DOHH2 (cell line): Measurements from ENCODE around the gene TIMM44.

Experiments used
- EZH2phosphoT487 ChIP-seq: fragments of 200-600 bp; sonication (generic); IDR thresholded peaks from 2 replicates; pipeline ENCODE4 v1.6.1; 2017; ENCODE audit warnings: borderline replicate concordance, mild to moderate bottlenecking, antibody characterized with exemption, low read length, moderate library complexity, mixed read lengths
- TF ChIP-seq, protein P1 (sequence below): fragments of 200-600 bp; sonication (generic); IDR thresholded peaks from one replicate; pipeline ENCODE4 v1.5.1; 2014; ENCODE audit warnings: antibody characterized with exemption, mild to moderate bottlenecking, low read depth, low read length; ENCODE audit not compliant: poor library complexity, severe bottlenecking

DNA sequence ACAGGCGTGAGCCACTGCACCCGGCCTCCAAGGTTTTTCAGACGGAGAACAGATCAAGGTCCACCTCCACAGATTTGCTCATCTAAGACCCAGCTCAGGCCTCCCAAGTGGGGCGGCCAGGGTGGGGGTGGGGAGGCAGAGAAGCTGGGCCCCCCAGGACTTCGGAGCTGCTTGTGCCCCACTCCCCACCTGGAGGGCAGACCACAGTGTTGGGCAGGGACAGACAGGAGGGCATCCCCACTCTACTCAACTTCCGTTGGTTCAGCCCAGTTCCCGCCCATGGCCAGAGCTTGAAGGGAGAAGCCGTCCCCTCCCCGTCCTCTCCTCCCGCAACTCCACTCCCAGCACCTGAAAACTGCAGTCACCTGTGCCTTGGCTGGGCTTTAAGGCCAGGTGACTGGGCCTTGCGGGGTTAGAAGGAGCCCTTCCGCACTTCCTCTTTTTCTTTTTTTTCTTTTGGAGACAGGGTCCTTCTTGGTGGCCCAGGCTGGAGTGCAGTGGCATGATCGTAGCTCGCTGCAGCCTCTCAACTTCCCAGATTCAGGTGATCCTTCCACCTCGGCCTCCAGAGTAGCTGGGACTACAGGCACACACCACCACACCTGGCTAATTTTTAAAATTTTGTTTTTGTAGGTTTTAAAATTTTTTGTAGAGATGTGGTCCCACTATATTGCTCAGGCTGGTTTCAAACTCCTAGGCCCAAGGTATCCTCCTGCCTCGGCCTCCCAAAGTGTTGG lies 55.9 kb downstream of the TIMM44 start:
- TF ChIP-seq, protein P1, sequence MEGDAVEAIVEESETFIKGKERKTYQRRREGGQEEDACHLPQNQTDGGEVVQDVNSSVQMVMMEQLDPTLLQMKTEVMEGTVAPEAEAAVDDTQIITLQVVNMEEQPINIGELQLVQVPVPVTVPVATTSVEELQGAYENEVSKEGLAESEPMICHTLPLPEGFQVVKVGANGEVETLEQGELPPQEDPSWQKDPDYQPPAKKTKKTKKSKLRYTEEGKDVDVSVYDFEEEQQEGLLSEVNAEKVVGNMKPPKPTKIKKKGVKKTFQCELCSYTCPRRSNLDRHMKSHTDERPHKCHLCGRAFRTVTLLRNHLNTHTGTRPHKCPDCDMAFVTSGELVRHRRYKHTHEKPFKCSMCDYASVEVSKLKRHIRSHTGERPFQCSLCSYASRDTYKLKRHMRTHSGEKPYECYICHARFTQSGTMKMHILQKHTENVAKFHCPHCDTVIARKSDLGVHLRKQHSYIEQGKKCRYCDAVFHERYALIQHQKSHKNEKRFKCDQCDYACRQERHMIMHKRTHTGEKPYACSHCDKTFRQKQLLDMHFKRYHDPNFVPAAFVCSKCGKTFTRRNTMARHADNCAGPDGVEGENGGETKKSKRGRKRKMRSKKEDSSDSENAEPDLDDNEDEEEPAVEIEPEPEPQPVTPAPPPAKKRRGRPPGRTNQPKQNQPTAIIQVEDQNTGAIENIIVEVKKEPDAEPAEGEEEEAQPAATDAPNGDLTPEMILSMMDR: no peak
- TF ChIP-seq EZH2phosphoT487: no peak
